Right cardiac atrium (tissue), 5 donors: ENCODE measurements around the gene LTO1. TPM values are rescaled to one million over a fixed set of nuclear protein-coding genes. Genes with fewer than 3 reads are reported as not detected.

Experiments
- ATAC-seq, 2 donors: fragments of 200-7000 bp; cut with Tn5 transposase; one replicate each; pipeline versions ENCODE4 v1.8.0 to v1.9.1; 2020; ENCODE audit warnings: moderate library complexity in 2 of 2, mild to moderate bottlenecking in 1 of 2
- DNase-seq, 3 donors: peaks; one replicate each; pipeline ENCODE4 v3.0.0-alpha.2; 2020
- H3K27ac ChIP-seq: one replicate; pipeline ENCODE4 v1.5.1; 2013; ENCODE audit warnings: mild to moderate bottlenecking, low read length, control low read depth, moderate library complexity
- H3K27me3 ChIP-seq: one replicate; pipeline ENCODE4 v1.6.1; 2013; ENCODE audit not compliant: control insufficient read depth, insufficient read depth
- H3K4me1 ChIP-seq: one replicate; pipeline ENCODE4 v1.6.1; 2013; ENCODE audit warnings: low read length; ENCODE audit not compliant: control insufficient read depth, insufficient read depth
- H3K4me3 ChIP-seq: one replicate; pipeline ENCODE4 v1.5.1; 2013; ENCODE audit warnings: low read length, control low read depth
- H3K9me3 ChIP-seq: one replicate; pipeline ENCODE4 v1.6.1; 2013; ENCODE audit warnings: low read length; ENCODE audit not compliant: control insufficient read depth
- WGBS: extraction: QIAGEN DNeasy Blood & Tissue Kit; methylation state at CpG from one replicate; pipeline ENCODE4 v1.1.7; 2013; 5-methylcytosine and 5-hydroxymethylcytosine counted together
- intact Hi-C, 4 donors: fragments of 100-400 bp; cut with DNase I; formaldehyde crosslinking; loops; one replicate each; pipeline versions ENCODE4 v1.11.0 to v1.14.0; 2022 to 2023
- polyA plus RNA-seq: library from polyadenylated mRNA; stranded (reverse); fragments of 200-250 nt; gene quantifications from one replicate; pipeline ENCODE4 v1.2.3, GENCODE V29; 2013
- total RNA-seq, 4 donors: library from RNA; stranded (reverse); fragmentation: NEBNext Ultra II Directional; extraction: Animal tissue kit (Norgen Biotek cat#: 25700); gene quantifications; one replicate each; pipeline ENCODE4 v1.2.1, GENCODE V29; 2021
- donor health status: healthy with polysubstance abuse.
- donor health status: DM: no; HTN: yes; CAD: no.
- donor health status: DM: no; HTN: no; CAD: no.
- donor health status: DM: no; HTN: yes; CAD: no; lungs with severe emphysema.
- donor health status: DM: yes; HTN: yes; CAD: no.

LTO1 gene
- total and polyA plus RNA-seq, 5 donors, result 8.7 to 13.6 (median 10.5) TPM

DNA sequence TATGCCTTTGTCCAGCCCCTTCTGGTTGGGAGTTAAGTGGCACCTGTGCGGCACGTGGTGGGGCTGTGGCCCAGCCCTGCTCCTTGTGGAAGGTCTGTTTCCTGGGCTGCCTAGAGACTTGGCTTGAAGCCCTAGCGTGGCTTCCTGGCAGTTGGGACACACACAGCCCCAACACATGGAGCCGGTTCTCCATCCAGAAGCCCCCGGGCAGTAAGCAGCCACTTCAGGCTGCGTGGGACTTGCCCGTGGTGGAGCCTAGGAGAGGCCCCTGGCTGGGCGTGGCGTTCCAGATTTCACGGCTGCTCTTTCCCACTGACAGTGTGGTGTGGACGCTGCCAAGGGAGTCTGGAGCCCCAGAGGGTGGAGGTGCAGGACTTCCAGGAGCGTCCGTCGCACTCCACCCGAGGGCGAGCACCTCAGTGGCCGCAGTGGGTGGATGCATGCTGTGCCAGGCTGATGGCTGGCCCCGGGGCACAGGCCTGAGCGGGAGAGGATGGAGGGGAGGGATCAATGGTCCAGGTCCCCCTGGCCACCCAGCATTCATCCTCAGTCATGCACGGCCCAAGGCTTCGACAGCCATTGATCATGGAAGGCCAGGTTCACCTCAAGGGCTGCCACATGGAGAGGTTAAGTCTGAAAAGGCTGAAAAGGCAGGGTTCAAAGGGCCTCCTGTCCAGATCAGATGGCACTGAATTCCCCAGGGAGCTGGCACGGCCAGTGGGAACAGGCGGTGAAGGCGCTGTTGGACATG, 24.9 kb downstream of the LTO1 start:
- Histone ChIP-seq H3K9me3 (no peaks in the 10 kb centered on the region), H3K27me3 (no peaks in the 10 kb centered on the region), H3K27ac (no peak overlapping the region), H3K4me1 (peaks cover 3% of the 10 kb centered on the region), H3K4me3 (no peak overlapping the region)
- ATAC-seq, result no peak
- intact Hi-C loops, result no loop called here
- DNase-seq, result peak; percentile 16 to 52 (median 47)
- 76% methylated on average over 24 of the region's 24 CpGs for WGBS

DNA sequence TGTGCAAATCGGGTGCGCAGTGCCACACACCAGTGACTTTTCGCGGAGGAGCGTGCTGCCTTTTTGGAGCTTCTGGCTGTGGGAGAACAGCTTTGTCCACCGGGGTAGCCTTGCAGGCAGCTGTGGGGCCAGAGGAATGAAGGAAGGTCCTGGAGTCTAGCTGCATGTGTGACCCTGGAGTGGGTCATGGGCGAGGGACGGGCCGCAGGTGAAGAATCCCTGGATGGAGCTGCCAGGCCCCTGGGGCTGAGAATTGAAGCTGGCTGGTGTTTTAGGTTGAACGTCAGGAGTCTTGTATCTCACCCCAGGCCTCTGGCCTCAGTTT, 25.6 kb downstream of the LTO1 start:
- no peak overlapping the region for H3K4me3 ChIP-seq
- no peaks in the 10 kb centered on the region for H3K27me3 ChIP-seq
- no peak overlapping the region for H3K27ac ChIP-seq
- no peak for ATAC-seq
- DNase-seq, result peak; percentile 6 to 31 (median 21)
- peaks cover 3% of the 10 kb centered on the region for H3K4me1 ChIP-seq
- intact Hi-C loops, result loop anchor here in 1 of 4 donors (10.0 kb wide), 1 partner anchor 1185 kb away; the partner anchor contains the start of gene PPP6R3
- WGBS, result 93% methylated on average over 10 of the region's 10 CpGs
- H3K9me3 ChIP-seq, result no peaks in the 10 kb centered on the region

DNA sequence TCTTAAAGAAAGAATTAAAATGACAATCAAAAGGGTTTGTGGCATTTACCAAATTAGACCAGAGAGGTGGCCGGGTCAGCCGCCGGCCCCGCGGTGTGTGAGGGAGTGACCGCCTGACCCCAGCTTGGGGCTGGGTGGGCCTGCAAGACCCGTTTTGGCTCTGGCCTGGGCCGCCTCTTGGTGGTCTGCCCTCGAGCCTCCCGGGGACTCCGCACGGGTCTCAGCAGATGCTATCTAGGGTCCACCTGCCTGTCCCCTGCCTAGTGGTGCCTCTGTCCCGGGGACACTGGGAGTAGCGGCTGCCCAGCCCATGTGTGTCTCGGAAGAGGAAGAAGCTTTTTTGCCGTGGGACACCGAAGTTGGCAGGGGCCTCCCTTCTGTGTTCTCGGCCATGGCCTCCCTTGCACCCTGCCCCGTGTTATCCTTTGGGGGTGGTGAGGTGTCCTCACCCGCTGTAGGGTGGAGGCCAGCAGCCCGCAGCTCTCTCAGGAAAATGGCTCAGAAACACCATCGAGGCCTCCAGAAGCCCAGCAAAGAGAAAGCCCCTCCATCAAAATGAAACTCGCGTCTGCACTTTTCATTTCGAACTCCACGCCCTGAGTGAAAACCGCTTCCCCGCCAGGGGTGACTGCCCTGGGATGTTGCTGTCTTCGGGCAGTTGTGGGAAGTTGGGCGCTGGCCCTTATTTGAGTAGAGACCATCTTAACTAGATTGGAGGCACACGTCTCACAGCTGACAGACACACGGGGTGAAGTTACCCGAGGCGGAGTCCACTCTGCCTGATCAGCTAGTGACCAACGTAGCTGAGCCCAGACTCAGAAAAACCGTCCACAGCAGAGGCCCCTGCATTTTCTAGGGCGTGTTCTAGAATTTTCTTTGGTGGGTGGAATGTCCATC, 26.2 kb downstream of the LTO1 start:
- 85% methylated on average over 37 of the region's 37 CpGs for WGBS
- intact Hi-C loops, result loop anchor here in 1 of 4 donors (10.0 kb wide), 1 partner anchor 1184 kb away; the partner anchor contains the start of gene PPP6R3
- ATAC-seq (no peak), DNase-seq (peak in 2 of 3 donors; percentile 9 to 62)
- Histone ChIP-seq H3K4me3 (no peak overlapping the region), H3K27me3 (no peaks in the 10 kb centered on the region), H3K9me3 (no peaks in the 10 kb centered on the region), H3K4me1 (peaks cover 3% of the 10 kb centered on the region), H3K27ac (no peak overlapping the region)

DNA sequence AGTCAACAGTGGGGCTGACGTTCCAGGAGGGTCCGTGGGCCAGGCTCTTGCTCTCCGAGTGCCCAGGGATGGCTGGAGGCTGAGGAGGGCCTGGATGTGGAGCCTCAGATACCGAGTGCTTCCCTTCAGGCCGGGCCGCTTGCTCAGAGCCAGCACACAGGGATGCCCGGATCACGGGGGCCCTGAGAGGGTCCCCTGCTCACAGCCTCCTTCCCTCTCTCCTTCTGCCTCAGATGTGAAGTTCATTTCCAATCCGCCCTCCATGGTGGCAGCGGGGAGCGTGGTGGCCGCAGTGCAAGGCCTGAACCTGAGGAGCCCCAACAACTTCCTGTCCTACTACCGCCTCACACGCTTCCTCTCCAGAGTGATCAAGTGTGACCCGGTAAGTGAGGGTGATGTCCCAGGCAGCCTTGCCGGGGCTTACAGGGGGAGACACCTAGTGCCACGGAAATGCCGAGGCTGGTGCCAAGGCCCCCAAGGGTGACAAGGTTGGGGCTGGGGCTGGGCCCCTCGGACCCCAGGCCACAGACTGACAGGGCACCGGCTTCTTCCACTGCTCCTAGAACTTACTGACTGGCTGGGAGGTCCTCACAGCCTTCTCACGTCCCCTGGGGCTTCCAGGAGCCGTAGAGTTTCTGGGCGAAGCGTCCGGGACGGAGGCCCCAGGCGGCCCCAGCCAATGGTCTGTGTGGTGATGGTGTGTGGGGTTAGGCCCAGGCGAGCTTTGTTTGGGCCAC, 27.2 kb downstream of the LTO1 start:
- no peaks in the 10 kb centered on the region for H3K9me3 ChIP-seq
- intact Hi-C loops, result loop anchor here in 1 of 4 donors (10.0 kb wide), 1 partner anchor 1183 kb away; the partner anchor contains the start of gene PPP6R3
- DNase-seq, result peak in 1 of 3 donors; percentile 55
- WGBS, result 83% methylated on average over 28 of the region's 28 CpGs
- peaks cover 3% of the 10 kb centered on the region for H3K4me1 ChIP-seq
- ATAC-seq, result no peak
- H3K27me3 ChIP-seq, result no peaks in the 10 kb centered on the region
- H3K27ac ChIP-seq, result no peak overlapping the region
- no peak overlapping the region for H3K4me3 ChIP-seq

DNA sequence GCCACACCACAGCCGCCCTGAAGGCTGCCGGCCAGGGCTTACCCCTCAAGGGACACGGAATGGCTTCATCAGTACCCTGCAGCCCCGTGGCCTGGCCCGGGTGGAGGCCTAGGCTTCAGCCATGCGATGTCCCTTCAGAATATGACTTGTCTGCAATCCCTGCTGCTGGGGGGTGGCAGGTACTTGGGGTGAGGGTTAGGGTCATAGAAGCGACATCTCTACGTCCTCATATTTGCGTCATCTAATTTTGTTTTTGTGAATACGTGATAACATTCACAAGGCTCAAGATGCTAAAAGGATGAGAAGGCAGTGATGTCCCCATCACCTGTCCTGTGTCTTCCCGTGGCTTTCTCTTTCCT, 27.8 kb downstream of the LTO1 start:
- Histone ChIP-seq H3K27me3 (no peaks in the 10 kb centered on the region), H3K9me3 (no peaks in the 10 kb centered on the region), H3K4me3 (no peak overlapping the region), H3K4me1 (peaks cover 3% of the 10 kb centered on the region), H3K27ac (no peak overlapping the region)
- DNase-seq (peak in 2 of 3 donors; percentile 47 to 63), ATAC-seq (no peak)
- 77% methylated on average over 11 of the region's 11 CpGs for WGBS
- intact Hi-C loops, result loop anchor here in 1 of 4 donors (10.0 kb wide), 1 partner anchor 1183 kb away; the partner anchor contains the start of gene PPP6R3

DNA sequence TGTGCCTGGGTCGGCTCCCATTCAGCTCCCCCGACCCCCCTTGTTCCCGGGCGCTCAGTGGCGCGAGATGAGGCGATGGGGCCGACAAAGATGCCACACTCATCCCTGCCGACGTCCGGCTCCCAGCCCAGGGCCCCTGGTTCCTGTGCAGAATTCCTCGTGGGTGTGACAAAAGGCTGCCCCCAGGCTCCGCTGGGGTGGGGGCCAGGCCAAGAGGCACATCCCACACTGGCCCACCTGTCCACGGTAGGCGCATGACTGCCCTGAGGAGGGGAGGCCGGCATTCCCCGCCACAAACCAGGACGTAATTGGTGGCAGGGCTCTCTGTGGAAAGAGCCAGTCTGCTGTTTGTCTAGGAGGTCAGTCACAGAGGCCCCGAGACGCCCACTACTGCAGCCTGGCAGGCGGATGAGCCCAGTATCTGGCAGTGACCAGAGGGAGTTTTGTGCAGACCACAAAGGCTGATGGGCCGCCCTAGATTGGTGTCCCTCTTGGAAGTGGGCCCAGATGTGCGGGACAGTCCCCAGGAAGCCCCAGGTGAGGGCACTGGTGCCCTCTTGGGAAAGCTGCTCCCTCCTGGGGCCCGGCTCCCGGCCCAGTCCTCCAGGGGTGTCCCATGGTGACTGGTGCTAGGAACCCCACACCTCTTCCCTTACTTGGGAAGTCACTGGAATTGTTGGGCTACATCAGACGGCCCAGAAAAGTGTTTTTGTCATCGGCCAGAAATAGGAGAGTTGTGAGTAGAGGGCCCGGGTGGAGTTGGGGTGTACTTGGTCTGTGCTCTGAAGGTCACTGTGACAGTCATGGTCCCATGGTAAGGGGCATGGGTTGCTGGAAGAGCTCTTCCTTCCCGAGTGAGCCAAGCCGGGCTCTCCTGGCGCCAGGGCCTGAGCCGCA, 28.4 kb downstream of the LTO1 start:
- Histone ChIP-seq H3K27ac (no peak overlapping the region), H3K27me3 (no peaks in the 10 kb centered on the region), H3K9me3 (no peaks in the 10 kb centered on the region), H3K4me3 (no peak overlapping the region), H3K4me1 (peaks cover 3% of the 10 kb centered on the region)
- ATAC-seq, result no peak
- intact Hi-C loops, result loop anchor here in 1 of 4 donors (10.0 kb wide), 1 partner anchor 1182 kb away; the partner anchor contains the start of gene PPP6R3
- 75% methylated on average over 32 of the region's 32 CpGs for WGBS
- DNase-seq, result peak in 2 of 3 donors; percentile 42 to 61

DNA sequence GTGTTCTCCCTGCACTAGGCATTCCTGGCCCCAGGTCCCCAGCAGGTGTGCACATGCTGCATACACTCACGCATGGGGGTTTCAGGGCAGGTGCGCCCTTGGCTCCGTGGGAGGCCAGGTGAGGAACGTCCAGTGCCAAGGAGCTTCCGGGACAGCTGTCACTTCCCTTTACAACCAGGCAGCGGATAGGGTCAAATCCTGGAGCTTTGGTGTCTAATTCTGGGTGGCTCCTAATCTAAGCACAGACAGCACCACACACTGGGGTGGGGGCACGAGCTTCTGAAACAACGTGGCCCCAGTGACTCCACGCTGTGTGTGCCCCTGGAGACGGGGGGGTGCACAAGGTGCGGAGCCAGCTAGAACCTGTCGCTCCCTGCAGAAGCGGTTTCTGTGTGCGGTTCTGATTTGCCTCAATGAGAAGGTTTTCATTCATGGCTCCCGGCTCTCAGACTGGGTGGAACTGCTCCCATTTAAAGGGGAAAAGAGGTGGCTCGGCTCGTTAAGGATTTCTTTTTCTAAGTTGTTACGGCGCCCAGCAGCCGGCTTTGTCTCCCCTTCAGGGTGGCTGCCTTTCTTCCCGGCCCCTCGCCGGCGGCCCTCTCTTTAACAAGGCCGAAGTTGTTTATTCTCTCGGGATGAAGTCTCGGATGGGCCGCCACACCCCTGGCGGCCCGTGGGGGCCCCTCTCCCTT, 29.2 kb downstream of the LTO1 start:
- H3K9me3 ChIP-seq, result no peaks in the 10 kb centered on the region
- ATAC-seq (no peak), DNase-seq (peak in 2 of 3 donors; percentile 51)
- no peaks in the 10 kb centered on the region for H3K27me3 ChIP-seq
- peaks cover 3% of the 10 kb centered on the region for H3K4me1 ChIP-seq
- no peak overlapping the region for H3K27ac ChIP-seq
- intact Hi-C loops, result loop anchor here in 1 of 4 donors (10.0 kb wide), 1 partner anchor 1181 kb away; the partner anchor contains the start of gene PPP6R3
- WGBS, result 78% methylated on average over 30 of the region's 30 CpGs
- H3K4me3 ChIP-seq, result no peak overlapping the region

DNA sequence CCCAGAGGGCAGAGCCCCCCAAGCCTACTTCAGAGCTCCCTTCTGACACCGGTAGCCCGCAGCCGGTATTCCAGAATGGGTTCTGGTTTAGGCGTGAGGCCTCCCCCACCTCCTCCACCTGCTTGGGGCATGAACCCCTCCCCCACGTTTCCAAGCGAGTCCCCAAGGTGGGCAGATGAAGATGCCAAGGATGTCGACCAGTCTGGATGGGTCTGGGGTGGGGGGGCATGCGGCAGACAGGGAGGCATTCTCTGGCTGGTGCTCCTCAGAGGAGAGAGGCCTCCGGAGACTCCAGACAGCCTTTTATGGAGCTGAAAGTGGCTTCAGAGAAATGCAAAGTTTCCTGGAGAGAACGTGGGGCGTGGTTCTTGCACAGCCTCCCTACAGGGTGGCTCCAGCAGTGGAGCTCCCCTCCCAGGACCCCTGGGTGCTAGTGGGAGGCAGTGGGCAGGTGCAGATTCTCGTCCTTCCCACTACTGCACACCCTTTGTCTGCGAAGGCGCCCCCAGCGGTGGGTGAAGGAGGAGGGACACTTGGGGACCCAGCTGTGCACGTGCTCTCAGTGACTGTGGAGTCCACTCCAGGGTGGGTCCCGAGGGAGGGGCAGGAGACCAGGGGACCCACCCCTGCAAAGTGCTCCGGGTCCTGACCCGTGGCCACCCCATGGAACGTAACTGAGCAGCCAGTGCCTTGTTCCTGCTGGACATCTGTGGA, 30.0 kb downstream of the LTO1 start:
- 75% methylated on average over 20 of the region's 20 CpGs for WGBS
- no peaks in the 10 kb centered on the region for H3K27me3 ChIP-seq
- H3K4me1 ChIP-seq, result peaks cover 3% of the 10 kb centered on the region
- H3K9me3 ChIP-seq, result no peaks in the 10 kb centered on the region
- intact Hi-C loops, result loop anchor here (5.0 to 10.0 kb wide), 5 partner anchors 348 to 1180 kb away; partner anchors contain the start of genes MYEOV (in 1 of the 4) and PPP6R3 (in 1 of the 4)
- H3K4me3 ChIP-seq, result no peak overlapping the region
- ATAC-seq (no peak), DNase-seq (peak in 2 of 3 donors; percentile 35 to 68)
- H3K27ac ChIP-seq, result peak overlapping the region; percentile 25
